K562 (cell line): ENCODE measurements around the gene NAA15.

Experiments
- CBFB ChIP-seq: sonication (generic); formaldehyde crosslinking; IDR thresholded peaks from 2 replicates; pipeline ENCODE4 v1.4.0; 2020; ENCODE audit warnings: mild to moderate bottlenecking, missing genetic modification reagents
- CTCF ChIP-seq, 3 experiments: IDR thresholded peaks in 2 of 3; conservative IDR thresholded peaks in 1 of 3; 2 replicates each; pipeline ENCODE4 v1.5.1; 2011 to 2012; ENCODE audit warnings: low read length in 3 of 3, mild to moderate bottlenecking in 3 of 3, control low read depth in 2 of 3, improper control_type of control experiment in 1 of 3, inconsistent platforms in 1 of 3, low read depth in 1 of 3, mixed read lengths in 1 of 3, moderate library complexity in 1 of 3; ENCODE audit not compliant: insufficient read depth in 2 of 3
- HNRNPL ChIP-seq: fragments of 200-400 bp; formaldehyde crosslinking; IDR thresholded peaks from 2 replicates; pipeline ENCODE4 v1.6.1; 2017; ENCODE audit warnings: low read depth, mild to moderate bottlenecking, low read length
- MYNN ChIP-seq, 2 experiments: sonication (generic); formaldehyde crosslinking in 1 of 2; IDR thresholded peaks; 2 replicates each; pipeline versions ENCODE4 v1.5.0 to v1.6.1; 2016 to 2020; ENCODE audit warnings: antibody characterized with exemption in 1 of 2, missing genetic modification reagents in 1 of 2
- POLR2A ChIP-seq: fragments of 450-650 bp; conservative IDR thresholded peaks from 2 replicates; pipeline ENCODE4 v1.6.1; 2016
- RCOR1 ChIP-seq, 2 experiments: IDR thresholded peaks; 2 replicates each; pipeline ENCODE4 v1.6.1; 2012; ENCODE audit warnings: low read depth in 2 of 2, low read length in 2 of 2, borderline replicate concordance in 1 of 2, improper control_type of control experiment in 1 of 2
- ZNF75A ChIP-seq: fragments of 450-650 bp; formaldehyde crosslinking; IDR thresholded peaks from 2 replicates; pipeline ENCODE4 v1.4.0; 2020; ENCODE audit warnings: mild to moderate bottlenecking
- ZNF764 ChIP-seq: fragments of 250-450 bp; sonication (Bioruptor Pico); IDR thresholded peaks from 2 replicates; pipeline ENCODE4 v1.4.0; 2020; ENCODE audit warnings: low read depth, mild to moderate bottlenecking, moderate library complexity

- TF ChIP-seq CTCF (IDR thresholded peaks at IDR 0.05 in 2 of 3, conservative IDR thresholded peaks at IDR 0.05 in 1 of 3; ENCODE audit: insufficient read depth in 2 of 3, low read depth in 1 of 3, low read length in 3 of 3) (no peak), HNRNPL (no peak), ZNF764 (no peak), ZNF75A (CRISPR knock-in tag) (no peak), RCOR1 (IDR thresholded peaks at IDR 0.05; ENCODE audit: borderline replicate concordance in 1 of 2, low read depth in 2 of 2, low read length in 2 of 2) (no peak), MYNN (IDR thresholded peaks at IDR 0.05) (no peak), MYNN (CRISPR knock-in tag; IDR thresholded peaks at IDR 0.05) (no peak), CBFB (no peak), POLR2A (no peak)
These were observed 48.3 kb upstream of the NAA15 start for GRCh38 chr4:139253046-139253445.
